ENCODE results near the gene CMIP. TPM values are rescaled to one million over a fixed set of nuclear protein-coding genes. Genes with fewer than 3 reads are reported as not detected.

CMIP gene
- total RNA-seq, 1 donor from 2014 or later = 19.1 TPM

GRCh38 chr16:81657781-81658180 is 213.2 kb downstream of the CMIP start:
- no peak overlapping the region for H3K4me3 ChIP-seq (ENCODE audit: low read depth, low read length)
- DNase-seq (ENCODE audit: low read depth) = no peak
- TF ChIP-seq CTCF (conservative IDR thresholded peaks at IDR 0.05; ENCODE audit: low read depth, low read length) = no peak

- TF ChIP-seq CTCF (conservative IDR thresholded peaks at IDR 0.05; ENCODE audit: low read depth, low read length) = no peak
- DNase-seq (ENCODE audit: low read depth) = no peak
- H3K4me3 ChIP-seq (ENCODE audit: low read depth, low read length) = no peak overlapping the region
These were observed 213.8 kb downstream of the CMIP start for GRCh38 chr16:81658373-81658772.

GRCh38 chr16:81659249-81659648 is 214.6 kb downstream of the CMIP start:
- DNase-seq (ENCODE audit: low read depth) = no peak
- H3K4me3 ChIP-seq (ENCODE audit: low read depth, low read length) = no peak overlapping the region
- no peak for TF ChIP-seq CTCF (conservative IDR thresholded peaks at IDR 0.05; ENCODE audit: low read depth, low read length)

GRCh38 chr16:81661082-81661481 is 216.5 kb downstream of the CMIP start:
- no peak overlapping the region for H3K4me3 ChIP-seq (ENCODE audit: low read depth, low read length)
- peak; percentile 23 for DNase-seq (ENCODE audit: low read depth)
- no peak for TF ChIP-seq CTCF (conservative IDR thresholded peaks at IDR 0.05; ENCODE audit: low read depth, low read length)

- TF ChIP-seq CTCF (conservative IDR thresholded peaks at IDR 0.05; ENCODE audit: low read depth, low read length) = no peak
- no peak overlapping the region for H3K4me3 ChIP-seq (ENCODE audit: low read depth, low read length)
- no peak for DNase-seq (ENCODE audit: low read depth)
These were observed 219.5 kb downstream of the CMIP start for GRCh38 chr16:81664153-81664552.

GRCh38 chr16:81665588-81665987 is 221.0 kb downstream of the CMIP start:
- H3K4me3 ChIP-seq (ENCODE audit: low read depth, low read length) = no peak overlapping the region
- TF ChIP-seq CTCF (conservative IDR thresholded peaks at IDR 0.05; ENCODE audit: low read depth, low read length) = no peak
- DNase-seq (ENCODE audit: low read depth) = no peak

GRCh38 chr16:81666113-81666512 is 221.5 kb downstream of the CMIP start:
- no peak for DNase-seq (ENCODE audit: low read depth)
- no peak overlapping the region for H3K4me3 ChIP-seq (ENCODE audit: low read depth, low read length)
- TF ChIP-seq CTCF (conservative IDR thresholded peaks at IDR 0.05; ENCODE audit: low read depth, low read length) = no peak
